Activated CD4-positive, CD25-positive, alpha-beta regulatory T cell (primary cell): Measurements from ENCODE around the gene FURIN.
A peak's percentile ranks its signal among the peaks of the same experiment; 100 is the strongest.
"Not testable (repeated sequence)": the region's sequence is repeated elsewhere in the genome, so short reads cannot be mapped to it uniquely, and the experiment has no call there.

Experiments used
- DNase-seq, 4 experiments: peaks; one replicate each; lab custom pipeline; 2025; lab: John Stamatoyannopoulos, UW

FURIN gene

GRCh38 chr15:90902840-90903732, 34.7 kb downstream of the FURIN start, which contains the start of gene MAN2A2:
Gene MAN2A2 (plus strand): TSS chr15:90903302. CDS start chr15:90904208, 906 bp downstream.
- DNase-seq: peak; percentile 44 to 54 (median 50)

- DNase-seq: no peak
Measured at GRCh38 chr15:90903733-90904536, 35.5 kb downstream of the FURIN start.

DNA sequence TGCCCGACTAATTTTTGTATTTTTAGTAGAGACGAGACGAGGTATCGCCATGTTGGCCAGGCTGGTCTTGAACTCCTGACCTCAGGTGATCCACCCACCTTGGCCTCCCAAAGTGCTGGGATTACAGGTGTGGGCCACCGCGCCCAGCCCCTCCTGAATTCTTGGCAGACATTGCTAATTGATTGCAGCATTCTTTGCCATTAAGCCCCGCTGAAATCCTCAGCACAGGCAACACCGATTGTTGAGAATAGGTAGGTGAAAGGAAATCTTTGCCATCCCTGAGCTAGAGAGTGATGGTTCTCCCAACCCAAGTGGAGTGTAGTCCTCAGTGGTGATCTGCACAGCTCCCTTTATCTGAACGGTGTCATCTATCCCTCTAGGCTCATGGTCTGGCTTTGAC, 36.4 kb downstream of the FURIN start:
- no peak for DNase-seq

DNA sequence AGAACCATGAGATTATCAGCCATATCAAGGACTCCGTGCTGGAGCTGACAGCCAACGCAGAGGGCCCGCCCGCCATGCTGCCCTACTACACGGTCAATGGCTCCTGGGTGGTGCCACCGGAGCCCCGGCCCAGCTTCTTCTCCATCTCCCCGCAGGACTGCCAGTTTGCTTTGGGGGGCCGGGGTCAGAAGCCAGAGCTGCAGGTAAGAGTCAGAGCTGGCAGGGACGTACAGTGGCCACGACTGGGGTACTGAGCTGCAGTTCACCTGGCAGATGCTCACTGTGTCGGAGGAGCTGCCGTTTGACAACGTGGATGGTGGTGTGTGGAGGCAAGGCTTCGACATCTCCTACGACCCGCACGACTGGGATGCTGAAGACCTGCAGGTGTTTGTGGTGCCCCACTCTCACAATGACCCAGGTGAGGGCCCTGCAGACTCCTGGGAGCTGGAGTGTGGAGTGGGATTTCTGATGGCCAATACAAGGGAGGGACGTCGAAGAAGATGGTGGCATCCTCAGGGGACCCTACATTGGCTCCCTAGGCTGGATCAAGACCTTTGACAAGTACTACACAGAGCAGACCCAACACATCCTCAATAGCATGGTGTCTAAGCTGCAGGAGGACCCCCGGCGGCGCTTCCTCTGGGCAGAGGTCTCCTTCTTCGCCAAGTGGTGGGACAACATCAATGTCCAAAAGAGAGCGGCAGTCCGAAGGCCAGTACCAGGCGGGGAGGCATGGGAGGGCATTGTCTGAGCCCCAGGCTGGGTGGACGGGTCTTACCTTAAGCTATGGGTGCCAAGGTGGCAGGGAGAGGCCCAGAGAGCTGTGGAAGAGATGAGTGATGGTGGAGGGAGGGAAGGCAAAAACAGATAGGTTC, 37.2 kb downstream of the FURIN start:
- no peak for DNase-seq

- DNase-seq: no peak
Measured at GRCh38 chr15:90906181-90906849, 37.9 kb downstream of the FURIN start.

DNA sequence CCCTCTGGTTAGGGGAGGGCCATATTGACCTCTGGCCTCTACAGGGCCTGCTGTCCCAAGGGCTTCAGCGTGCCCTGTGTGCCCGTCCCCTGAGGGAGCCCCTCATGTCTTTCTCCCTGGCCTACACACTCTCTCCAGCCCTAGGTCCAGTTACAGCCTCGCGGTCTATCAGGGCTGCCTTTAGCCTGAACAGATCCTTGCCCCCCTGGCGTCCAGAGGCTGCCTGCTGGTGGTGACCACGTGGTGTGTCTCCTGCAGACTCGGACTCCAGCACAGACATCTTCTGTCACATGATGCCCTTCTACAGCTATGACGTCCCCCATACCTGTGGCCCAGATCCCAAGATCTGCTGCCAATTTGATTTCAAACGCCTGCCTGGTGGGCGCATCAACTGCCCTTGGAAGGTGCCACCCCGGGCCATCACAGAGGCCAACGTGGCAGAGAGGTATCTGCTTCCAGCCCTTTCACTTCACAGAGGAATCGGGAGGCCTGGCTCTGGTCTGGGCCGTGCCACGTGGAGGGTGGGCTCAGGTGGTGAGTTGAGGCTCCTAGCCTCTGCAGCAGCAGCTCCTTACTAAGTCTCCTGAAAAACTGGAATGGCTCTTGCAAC, 38.8 kb downstream of the FURIN start:
- DNase-seq: no peak

- DNase-seq: no peak
Measured at GRCh38 chr15:90907838-90908507, 39.6 kb downstream of the FURIN start.

DNA sequence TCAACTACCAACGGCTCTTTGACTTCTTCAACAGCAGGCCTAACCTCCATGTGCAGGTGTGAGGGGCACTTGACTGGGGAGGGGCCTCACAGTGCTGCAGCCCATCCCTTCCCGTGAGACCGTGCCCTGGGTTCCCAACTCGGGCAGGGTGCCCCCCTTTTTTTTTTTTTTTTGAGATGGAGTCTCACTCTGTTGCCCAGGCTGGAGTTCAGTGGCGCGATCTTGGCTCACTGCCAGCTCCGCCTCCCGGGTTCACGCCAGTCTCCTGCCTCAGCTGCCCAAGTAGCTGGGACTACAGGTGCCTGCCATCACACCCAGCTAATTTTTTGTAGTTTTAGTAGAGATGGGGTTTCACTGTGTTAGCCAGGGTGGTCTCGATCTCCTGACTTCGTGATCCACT, 41.1 kb downstream of the FURIN start:
- DNase-seq: not testable (repeated sequence)

- DNase-seq: no peak
Measured at GRCh38 chr15:90909976-90910375, 41.6 kb downstream of the FURIN start.

DNA sequence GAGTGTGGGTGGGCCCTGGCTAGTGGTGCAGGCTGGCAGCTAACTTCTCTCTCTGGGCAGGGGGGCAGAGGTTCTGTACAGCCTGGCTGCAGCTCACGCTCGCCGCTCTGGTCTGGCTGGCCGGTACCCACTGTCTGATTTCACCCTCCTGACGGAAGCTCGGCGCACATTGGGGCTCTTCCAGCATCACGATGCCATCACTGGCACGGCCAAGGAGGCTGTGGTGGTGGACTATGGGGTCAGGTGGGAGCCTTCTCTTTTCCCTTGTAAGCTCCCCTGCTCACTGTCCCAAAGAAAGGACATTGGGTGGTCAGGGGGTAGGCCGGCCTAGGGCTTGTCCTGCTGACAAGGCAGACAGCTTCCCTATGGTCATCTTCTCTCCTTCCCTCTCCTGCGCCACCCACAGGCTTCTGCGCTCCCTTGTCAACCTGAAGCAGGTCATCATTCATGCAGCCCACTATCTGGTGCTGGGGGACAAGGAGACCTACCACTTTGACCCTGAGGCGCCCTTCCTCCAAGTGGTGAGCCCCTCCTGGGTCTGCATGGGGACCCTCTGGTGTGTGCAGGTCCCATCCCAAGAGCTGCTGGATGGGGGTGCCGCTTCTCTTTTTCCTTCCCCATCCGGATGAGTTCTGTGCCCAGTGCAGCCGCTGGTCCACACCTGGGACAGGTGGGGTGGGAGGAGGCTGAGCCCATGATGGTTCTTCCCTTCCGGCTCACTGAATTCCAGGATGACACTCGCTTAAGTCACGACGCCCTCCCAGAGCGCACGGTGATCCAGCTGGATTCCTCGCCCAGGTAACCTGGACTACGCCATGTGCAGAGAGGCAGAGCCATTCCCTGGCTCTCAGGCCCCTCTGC, 42.3 kb downstream of the FURIN start:
- no peak for DNase-seq

GRCh38 chr15:90911302-90911623, 42.9 kb downstream of the FURIN start:
- DNase-seq: no peak

DNA sequence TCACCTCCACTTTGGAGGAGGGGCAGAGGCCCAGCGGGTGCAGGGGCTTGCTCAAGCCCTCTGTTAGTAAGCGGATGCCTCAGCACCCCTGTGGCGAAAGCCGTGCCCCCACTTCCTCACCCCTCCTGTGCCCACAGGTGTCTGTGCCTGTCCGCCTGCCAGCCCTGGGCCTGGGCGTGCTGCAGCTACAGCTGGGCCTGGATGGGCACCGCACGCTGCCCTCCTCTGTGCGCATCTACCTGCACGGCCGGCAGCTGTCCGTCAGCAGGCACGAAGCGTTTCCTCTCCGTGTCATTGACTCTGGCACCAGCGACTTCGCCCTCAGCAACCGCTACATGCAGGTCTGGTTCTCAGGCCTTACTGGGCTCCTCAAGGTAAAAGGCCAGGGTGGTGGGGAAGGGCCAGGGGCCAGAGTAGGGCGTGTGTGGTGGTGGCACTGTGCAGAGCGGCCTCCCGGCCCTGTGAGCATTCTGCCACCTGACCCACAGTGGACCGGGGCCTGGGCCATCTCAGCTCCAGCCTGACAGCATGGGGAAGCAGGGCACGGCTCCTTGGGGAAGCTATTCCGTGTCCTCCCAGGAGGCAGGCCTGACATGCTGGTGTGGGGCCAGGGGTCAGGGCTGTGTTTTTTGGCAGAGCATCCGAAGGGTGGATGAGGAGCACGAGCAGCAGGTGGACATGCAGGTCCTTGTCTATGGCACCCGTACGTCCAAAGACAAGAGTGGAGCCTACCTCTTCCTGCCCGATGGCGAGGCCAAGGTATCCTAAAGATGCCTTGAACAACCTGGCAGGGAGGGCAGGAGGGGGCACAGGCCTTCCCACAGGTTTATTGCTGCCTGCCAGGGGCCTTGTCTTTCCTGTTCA, 43.8 kb downstream of the FURIN start:
- DNase-seq: no peak

GRCh38 chr15:90912770-90913075, 44.3 kb downstream of the FURIN start:
- DNase-seq: no peak

DNA sequence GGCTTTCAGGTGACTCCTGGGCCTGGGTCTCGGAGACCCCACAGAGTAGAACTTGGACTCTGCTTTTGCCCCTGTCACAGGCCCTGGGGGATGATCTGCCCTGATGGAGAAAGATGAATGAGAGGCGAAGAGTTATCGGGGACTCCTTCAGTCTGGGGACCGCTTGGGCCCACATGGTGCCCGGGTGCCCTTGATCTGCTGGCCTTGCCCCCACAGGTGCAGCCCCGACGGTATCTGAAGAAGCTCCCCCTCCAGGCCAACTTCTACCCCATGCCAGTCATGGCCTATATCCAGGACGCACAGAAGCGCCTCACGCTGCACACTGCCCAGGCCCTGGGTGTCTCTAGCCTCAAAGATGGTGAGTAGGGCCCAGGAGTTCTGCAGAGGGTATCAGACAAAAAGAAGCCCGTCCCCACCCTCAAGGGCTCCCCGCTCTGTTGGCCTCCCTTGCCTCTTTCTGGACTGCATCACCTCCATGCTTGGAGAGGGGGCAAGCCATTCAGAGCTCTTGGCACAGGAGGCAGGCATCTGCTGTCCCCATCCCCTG, 45.1 kb downstream of the FURIN start:
- DNase-seq: no peak

DNA sequence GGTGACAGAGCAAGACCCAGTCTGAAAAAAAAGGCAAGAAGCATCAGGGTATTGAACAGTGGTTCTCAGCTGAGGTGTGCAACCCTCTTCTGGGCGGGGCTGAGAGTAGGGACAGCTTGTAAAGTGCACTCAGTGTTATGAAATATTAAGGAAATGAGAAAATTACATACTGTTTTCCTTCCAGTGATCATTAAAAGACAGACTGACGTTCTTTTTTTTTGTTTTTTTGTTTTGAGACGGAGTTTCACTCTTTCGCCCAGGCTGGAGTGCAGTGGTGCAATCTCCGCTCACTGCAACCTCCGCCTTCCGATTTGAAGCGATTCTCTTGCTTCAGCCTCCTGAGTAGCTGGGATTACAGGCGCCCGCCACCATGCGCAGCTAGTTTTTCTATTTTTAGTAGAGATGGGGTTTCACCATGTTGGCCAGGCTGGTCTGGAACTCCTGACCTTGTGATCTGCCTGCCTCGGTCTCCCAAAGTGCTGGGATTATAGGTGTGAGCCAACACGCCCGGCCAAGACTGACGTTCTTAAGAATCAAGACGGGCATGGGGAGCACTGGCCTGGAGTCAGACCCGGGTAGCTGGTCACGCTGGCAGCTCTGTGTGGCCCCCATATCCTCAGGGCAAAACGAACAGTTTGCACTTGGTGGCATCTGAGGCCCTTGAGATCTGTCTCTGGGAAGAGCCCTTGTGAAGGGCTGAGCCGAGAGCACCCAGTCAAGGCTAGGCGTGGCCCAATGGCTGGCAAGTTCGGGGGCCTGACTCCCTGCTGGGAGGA, 46.1 kb downstream of the FURIN start:
- DNase-seq: no peak

DNA sequence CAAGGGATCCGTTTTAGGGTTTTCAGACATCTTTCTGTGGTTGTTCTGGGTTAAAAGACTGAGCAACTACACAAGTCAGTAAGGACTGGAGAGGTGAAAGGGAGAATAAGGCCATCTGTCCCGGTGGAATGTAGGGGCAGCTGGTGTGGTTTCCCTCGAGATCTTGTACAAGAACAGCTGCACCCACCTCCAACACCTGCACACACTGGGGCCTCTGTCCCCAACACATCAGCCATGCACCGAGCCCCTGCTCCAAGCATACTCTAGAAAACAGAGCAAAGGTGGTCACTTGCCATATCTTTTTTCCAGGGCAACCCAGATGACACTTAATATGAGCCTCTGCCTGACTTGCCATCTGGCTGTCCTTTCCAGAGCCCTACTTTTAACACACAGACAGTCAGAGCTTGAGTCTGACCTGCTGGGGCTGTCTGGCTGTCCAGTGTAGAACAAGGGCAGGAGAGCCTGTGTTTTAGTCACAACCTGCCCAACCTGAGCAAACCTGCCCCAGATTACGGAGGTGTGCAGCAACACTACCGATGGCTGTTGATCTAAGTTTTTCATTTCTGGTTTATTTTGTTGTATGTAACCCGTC, 46.9 kb downstream of the FURIN start:
- DNase-seq: no peak

GRCh38 chr15:90915808-90916440, 47.5 kb downstream of the FURIN start:
- DNase-seq: no peak
